ENCODE data around the gene FRY.
A peak's percentile ranks its signal among the peaks of the same experiment; 100 is the strongest.

Gene FRY

DNA sequence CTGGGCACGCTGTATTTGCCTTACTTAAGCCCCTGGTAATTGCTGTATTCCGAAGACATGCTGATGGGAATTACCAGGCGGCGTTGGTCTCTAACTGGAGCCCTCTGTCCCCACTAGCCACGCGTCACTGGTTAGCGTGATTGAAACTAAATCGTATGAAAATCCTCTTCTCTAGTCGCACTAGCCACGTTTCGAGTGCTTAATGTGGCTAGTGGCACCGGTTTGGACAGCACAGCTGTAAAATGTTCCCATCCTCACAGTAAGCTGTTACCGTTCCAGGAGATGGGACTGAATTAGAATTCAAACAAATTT is 284.4 kb downstream of the FRY start:
- TF ChIP-seq, protein P1, sequence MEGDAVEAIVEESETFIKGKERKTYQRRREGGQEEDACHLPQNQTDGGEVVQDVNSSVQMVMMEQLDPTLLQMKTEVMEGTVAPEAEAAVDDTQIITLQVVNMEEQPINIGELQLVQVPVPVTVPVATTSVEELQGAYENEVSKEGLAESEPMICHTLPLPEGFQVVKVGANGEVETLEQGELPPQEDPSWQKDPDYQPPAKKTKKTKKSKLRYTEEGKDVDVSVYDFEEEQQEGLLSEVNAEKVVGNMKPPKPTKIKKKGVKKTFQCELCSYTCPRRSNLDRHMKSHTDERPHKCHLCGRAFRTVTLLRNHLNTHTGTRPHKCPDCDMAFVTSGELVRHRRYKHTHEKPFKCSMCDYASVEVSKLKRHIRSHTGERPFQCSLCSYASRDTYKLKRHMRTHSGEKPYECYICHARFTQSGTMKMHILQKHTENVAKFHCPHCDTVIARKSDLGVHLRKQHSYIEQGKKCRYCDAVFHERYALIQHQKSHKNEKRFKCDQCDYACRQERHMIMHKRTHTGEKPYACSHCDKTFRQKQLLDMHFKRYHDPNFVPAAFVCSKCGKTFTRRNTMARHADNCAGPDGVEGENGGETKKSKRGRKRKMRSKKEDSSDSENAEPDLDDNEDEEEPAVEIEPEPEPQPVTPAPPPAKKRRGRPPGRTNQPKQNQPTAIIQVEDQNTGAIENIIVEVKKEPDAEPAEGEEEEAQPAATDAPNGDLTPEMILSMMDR (IDR thresholded peaks at IDR 0.05; ENCODE audit: low read depth, low read length): no peak
- no peak for DNase-seq (ENCODE audit: low read depth in 2 of 2)
- H3K4me3 ChIP-seq (replicated peaks in 1 of 2; ENCODE audit: low read depth in 2 of 2, low read length in 2 of 2): peak overlapping the region; percentile 90 to 94

DNA sequence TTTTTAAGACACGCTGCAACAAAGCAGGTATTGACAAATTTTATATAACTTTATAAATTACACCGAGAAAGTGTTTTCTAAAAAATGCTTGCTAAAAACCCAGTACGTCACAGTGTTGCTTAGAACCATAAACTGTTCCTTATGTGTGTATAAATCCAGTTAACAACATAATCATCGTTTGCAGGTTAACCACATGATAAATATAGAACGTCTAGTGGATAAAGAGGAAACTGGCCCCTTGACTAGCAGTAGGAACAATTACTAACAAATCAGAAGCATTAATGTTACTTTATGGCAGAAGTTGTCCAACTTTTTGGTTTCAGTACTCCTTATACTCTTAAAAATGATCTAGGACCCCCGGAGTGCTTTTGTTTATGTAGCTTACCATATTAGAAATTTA is 284.9 kb downstream of the FRY start:
- H3K4me3 ChIP-seq (replicated peaks in 1 of 2; ENCODE audit: low read depth in 2 of 2, low read length in 2 of 2): peak overlapping the region; percentile 90 to 94
- no peak for DNase-seq (ENCODE audit: low read depth in 2 of 2)
- TF ChIP-seq, protein P1 (IDR thresholded peaks at IDR 0.05; ENCODE audit: low read depth, low read length): no peak

DNA sequence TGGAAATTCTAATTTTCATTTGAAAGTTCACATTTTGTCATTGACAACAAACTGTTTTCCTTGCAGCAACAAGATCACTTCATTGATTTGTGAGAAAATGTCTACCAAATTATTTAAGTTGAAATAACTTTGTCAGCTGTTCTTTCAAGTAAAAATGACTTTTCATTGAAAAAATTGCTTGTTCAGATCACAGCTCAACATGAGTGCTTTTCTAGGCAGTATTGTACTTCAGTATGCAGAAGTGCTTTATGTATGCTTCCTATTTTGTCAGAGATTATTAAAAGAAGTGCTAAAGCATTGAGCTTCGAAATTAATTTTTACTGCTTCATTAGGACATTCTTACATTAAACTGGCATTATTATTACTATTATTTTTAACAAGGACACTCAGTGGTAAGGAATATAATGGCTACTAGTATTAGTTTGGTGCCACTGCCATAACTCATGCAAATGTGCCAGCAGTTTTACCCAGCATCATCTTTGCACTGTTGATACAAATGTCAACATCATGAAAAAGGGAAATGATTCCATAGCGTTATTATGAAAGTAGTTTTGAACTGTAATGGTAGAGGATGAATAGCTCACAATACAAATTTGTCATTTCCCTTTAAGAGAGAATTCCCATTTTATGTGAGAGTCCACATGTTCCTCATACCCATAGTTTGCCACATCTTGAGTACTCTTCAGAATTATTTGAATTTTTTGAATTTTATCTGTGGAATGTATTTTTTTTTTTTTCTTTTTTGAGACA is 286.3 kb downstream of the FRY start:
- H3K4me3 ChIP-seq (replicated peaks in 1 of 2; ENCODE audit: low read depth in 2 of 2, low read length in 2 of 2): no peak overlapping the region
- no peak for DNase-seq (ENCODE audit: low read depth in 2 of 2)

DNA sequence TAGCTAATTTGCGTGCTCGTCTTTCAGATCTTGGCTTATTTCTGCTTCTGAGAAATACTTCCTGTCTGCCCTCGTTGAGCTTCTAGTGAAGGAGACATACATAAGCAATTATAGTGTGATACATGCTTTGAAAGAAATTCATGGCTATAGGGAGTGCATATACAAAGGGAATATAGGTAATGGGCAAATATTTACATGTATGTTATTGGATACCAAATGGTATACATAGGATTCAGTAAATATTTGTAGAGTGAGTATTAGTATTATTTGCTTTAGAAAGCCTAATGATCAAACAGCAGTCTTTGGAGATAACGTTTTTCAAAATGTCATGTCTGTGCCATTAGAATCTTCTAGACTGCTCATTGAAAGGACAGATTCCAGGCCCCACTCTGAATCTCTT is 289.0 kb downstream of the FRY start:
- DNase-seq (ENCODE audit: low read depth in 2 of 2): no peak
- TF ChIP-seq, protein P1 (IDR thresholded peaks at IDR 0.05; ENCODE audit: low read depth, low read length): no peak

More for the DNA sequence above, 286.3 kb downstream of the FRY start:
- TF ChIP-seq, protein P1 (IDR thresholded peaks at IDR 0.05; ENCODE audit: low read depth, low read length): no peak

DNA sequence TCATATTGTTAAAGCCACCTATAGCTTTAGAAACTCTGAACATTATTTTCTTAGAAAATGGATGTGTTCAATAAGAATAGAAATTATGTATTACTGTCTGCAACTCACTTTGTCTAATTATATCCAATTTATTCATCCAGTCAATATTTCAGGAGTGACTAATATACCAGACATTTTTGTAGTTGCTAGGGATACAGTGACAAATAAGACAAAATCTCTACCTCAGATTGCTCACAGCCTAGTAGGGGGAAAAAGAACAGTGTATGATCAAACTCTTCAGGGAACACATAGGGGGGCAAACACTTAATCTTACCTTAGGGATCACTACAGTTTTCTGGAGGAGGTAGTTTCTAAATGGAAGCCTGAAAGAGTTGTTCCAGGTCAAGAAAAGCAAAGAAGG is 292.3 kb downstream of the FRY start:
- DNase-seq (ENCODE audit: low read depth in 2 of 2): peak; percentile 61 to 86
- H3K4me3 ChIP-seq (replicated peaks in 1 of 2; ENCODE audit: low read depth in 2 of 2, low read length in 2 of 2): no peak overlapping the region
- TF ChIP-seq, protein P1 (IDR thresholded peaks at IDR 0.05; ENCODE audit: low read depth, low read length): no peak

More for the DNA sequence above, 289.0 kb downstream of the FRY start:
- H3K4me3 ChIP-seq (replicated peaks in 1 of 2; ENCODE audit: low read depth in 2 of 2, low read length in 2 of 2): no peak overlapping the region

DNA sequence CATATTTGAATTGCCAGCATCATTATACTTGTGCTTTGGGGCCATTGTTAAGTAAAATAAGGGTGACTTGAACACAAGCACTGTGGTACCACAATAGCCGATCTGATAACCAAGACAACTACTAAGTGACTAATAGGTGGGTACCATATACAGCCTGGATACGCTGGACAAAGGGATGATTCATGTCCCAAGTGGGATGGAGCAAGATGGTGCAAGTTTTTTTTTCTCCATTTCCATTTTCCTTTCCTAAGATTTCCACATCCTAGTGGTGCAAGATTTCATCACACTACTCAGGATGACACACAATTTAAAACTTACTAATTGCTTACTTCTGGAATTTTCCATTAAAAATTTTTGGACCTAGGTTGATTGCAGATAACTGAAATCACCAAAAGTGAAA is 298.9 kb downstream of the FRY start:
- peak; percentile 79 to 94 for DNase-seq (ENCODE audit: low read depth in 2 of 2)
- no peak overlapping the region for H3K4me3 ChIP-seq (replicated peaks in 1 of 2; ENCODE audit: low read depth in 2 of 2, low read length in 2 of 2)
- TF ChIP-seq, protein P1 (IDR thresholded peaks at IDR 0.05; ENCODE audit: low read depth, low read length): no peak

DNA sequence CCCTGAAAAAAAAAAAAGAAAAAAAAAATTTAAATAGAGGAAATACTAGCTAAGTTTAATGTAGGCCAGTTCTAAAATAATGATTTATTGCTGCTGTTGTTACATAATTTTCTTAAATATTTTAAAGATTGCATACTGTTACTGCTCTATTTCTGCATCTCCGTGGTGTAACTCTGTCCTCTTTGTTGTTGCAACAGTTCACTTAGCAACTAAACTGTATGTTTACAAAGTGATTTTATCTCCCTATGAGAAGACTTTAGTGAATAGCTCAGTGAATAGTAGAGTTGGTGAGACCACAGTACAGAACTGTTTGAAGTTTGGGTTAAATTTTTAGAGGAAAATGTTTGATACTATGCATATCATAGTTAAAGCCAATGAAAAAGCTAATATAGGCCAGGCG is 303.1 kb downstream of the FRY start:
- DNase-seq (ENCODE audit: low read depth in 2 of 2): peak; percentile 18 to 25
- TF ChIP-seq, protein P1 (IDR thresholded peaks at IDR 0.05; ENCODE audit: low read depth, low read length): no peak
- H3K4me3 ChIP-seq (replicated peaks in 1 of 2; ENCODE audit: low read depth in 2 of 2, low read length in 2 of 2): no peak overlapping the region

All from cardiac fibroblast (primary cell).